ENCODE data around the gene SIDT2.

GRCh38 chr11:117177534-117178209 lies 871 bp upstream of the SIDT2 start:
- no peak for TF ChIP-seq POLR2A (IDR thresholded peaks at IDR 0.05; ENCODE audit: extremely low read depth, insufficient read length)
- TF ChIP-seq, protein P1, sequence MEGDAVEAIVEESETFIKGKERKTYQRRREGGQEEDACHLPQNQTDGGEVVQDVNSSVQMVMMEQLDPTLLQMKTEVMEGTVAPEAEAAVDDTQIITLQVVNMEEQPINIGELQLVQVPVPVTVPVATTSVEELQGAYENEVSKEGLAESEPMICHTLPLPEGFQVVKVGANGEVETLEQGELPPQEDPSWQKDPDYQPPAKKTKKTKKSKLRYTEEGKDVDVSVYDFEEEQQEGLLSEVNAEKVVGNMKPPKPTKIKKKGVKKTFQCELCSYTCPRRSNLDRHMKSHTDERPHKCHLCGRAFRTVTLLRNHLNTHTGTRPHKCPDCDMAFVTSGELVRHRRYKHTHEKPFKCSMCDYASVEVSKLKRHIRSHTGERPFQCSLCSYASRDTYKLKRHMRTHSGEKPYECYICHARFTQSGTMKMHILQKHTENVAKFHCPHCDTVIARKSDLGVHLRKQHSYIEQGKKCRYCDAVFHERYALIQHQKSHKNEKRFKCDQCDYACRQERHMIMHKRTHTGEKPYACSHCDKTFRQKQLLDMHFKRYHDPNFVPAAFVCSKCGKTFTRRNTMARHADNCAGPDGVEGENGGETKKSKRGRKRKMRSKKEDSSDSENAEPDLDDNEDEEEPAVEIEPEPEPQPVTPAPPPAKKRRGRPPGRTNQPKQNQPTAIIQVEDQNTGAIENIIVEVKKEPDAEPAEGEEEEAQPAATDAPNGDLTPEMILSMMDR (IDR thresholded peaks at IDR 0.05; ENCODE audit: low read depth, low read length), result no peak
